ENCODE data around the gene KLF12. TPM values are rescaled to one million over a fixed set of nuclear protein-coding genes. Genes with fewer than 3 reads are reported as not detected.
A peak's percentile ranks its signal among the peaks of the same experiment; 100 is the strongest.

KLF12 gene
- polyA plus RNA-seq, 1 experiment: 29.3 TPM

GRCh38 chr13:74158571-74159352 is 24.6 kb upstream of the KLF12 start:
- POLR2A ChIA-PET: no interaction called here

DNA sequence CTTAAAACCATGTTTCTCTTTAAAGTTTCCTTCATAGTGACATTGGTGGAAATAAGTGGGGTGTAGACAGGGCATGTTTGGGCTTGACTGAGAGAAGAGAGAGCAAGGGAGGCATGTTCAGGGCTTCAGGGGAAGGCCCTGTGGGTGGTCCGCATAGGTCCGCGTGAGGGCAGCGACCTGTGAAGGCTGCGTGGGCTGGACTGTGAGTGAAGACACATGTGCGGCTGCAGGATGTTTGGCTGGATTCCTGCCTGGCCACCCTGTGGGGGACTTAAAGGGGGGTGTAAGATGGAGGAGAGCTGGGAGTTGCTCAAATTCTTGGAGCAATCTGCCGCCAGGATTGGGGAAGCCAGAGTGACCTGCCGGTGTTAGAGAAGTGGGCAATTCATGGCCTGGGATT is 23.8 kb upstream of the KLF12 start:
- H3K4me3 ChIP-seq (ENCODE audit: low read depth, low read length): no peak overlapping the region
- ChIA-PET CTCF (interaction anchor here (0.9 to 1.1 kb wide), 2 partner anchors 10 to 128 kb away, joined by 3 to 6 read pairs; no protein-coding TSS in a partner anchor), POLR2A (interaction anchor here (0.5 kb wide), 1 partner anchor 348 kb away, joined by 10 read pairs; no protein-coding TSS in a partner anchor)
- H3K27me3 ChIP-seq (ENCODE audit: control insufficient read depth, insufficient read depth, low read length): no peaks in the 10 kb centered on the region
- DNase-seq (ENCODE audit: low read depth, low spot score): peak; percentile 11
- no peak overlapping the region for H3K27ac ChIP-seq (ENCODE audit: low read depth, low read length)
- no peaks in the 10 kb centered on the region for H3K9me3 ChIP-seq (ENCODE audit: control insufficient read depth, insufficient read depth, low read length)
- TF ChIP-seq CTCF (IDR thresholded peaks at IDR 0.05; ENCODE audit: low read depth, low read length): no peak

More at GRCh38 chr13:74158571-74159352, 24.6 kb upstream of the KLF12 start:
- H3K9me3 ChIP-seq (ENCODE audit: control insufficient read depth, insufficient read depth, low read length): no peaks in the 10 kb centered on the region
- H3K4me3 ChIP-seq (ENCODE audit: low read depth, low read length): no peak overlapping the region
- no peak overlapping the region for H3K27ac ChIP-seq (ENCODE audit: low read depth, low read length)
- CTCF ChIA-PET: no interaction called here
- no peak for DNase-seq (ENCODE audit: low read depth, low spot score)
- no peaks in the 10 kb centered on the region for H3K27me3 ChIP-seq (ENCODE audit: control insufficient read depth, insufficient read depth, low read length)
- no peak for TF ChIP-seq CTCF (IDR thresholded peaks at IDR 0.05; ENCODE audit: low read depth, low read length)

GRCh38 chr13:74154981-74155380 is 20.8 kb upstream of the KLF12 start:
- ChIA-PET CTCF (no interaction called here), POLR2A (interaction anchor here (0.8 kb wide), 1 partner anchor 8 kb away, joined by 3 read pairs; no protein-coding TSS in a partner anchor)
- Histone ChIP-seq H3K4me3 (ENCODE audit: low read depth, low read length) (no peak overlapping the region), H3K27me3 (ENCODE audit: control insufficient read depth, insufficient read depth, low read length) (no peaks in the 10 kb centered on the region), H3K27ac (ENCODE audit: low read depth, low read length) (no peak overlapping the region), H3K9me3 (ENCODE audit: control insufficient read depth, insufficient read depth, low read length) (no peaks in the 10 kb centered on the region)
- no peak for TF ChIP-seq CTCF (IDR thresholded peaks at IDR 0.05; ENCODE audit: low read depth, low read length)
- no peak for DNase-seq (ENCODE audit: low read depth, low spot score)

- POLR2A ChIA-PET: no interaction called here
- Histone ChIP-seq H3K27ac (ENCODE audit: low read depth, low read length) (no peak overlapping the region), H3K27me3 (ENCODE audit: control insufficient read depth, insufficient read depth, low read length) (no peaks in the 10 kb centered on the region), H3K4me3 (ENCODE audit: low read depth, low read length) (no peak overlapping the region), H3K9me3 (ENCODE audit: control insufficient read depth, insufficient read depth, low read length) (no peaks in the 10 kb centered on the region)
- CTCF ChIA-PET: no interaction called here
- DNase-seq (ENCODE audit: low read depth, low spot score): no peak
- no peak for TF ChIP-seq CTCF (IDR thresholded peaks at IDR 0.05; ENCODE audit: low read depth, low read length)
These were observed 19.1 kb upstream of the KLF12 start for GRCh38 chr13:74153316-74153715.

- ChIA-PET CTCF (no interaction called here), POLR2A (no interaction called here)
- DNase-seq (ENCODE audit: low read depth, low spot score): no peak
- TF ChIP-seq CTCF (IDR thresholded peaks at IDR 0.05; ENCODE audit: low read depth, low read length): no peak
- Histone ChIP-seq H3K27me3 (ENCODE audit: control insufficient read depth, insufficient read depth, low read length) (no peaks in the 10 kb centered on the region), H3K4me3 (ENCODE audit: low read depth, low read length) (no peak overlapping the region), H3K27ac (ENCODE audit: low read depth, low read length) (no peak overlapping the region), H3K9me3 (ENCODE audit: control insufficient read depth, insufficient read depth, low read length) (no peaks in the 10 kb centered on the region)
These were observed 17.7 kb upstream of the KLF12 start for GRCh38 chr13:74151859-74152258.
